Left ventricle myocardium inferior (tissue), 1 donor: ENCODE measurements around the gene OR13C9. TPM values are rescaled to one million over a fixed set of nuclear protein-coding genes. Genes with fewer than 3 reads are reported as not detected.
"Not testable (repeated sequence)": the region's sequence is repeated elsewhere in the genome, so short reads cannot be mapped to it uniquely, and the experiment has no call there.

Experiments
- DNase-seq: peaks from one replicate; pipeline ENCODE4 v3.0.0-alpha.2; 2020
- H3K27ac ChIP-seq: fragments of 200-600 bp; replicated peaks from 2 replicates; pipeline ENCODE4 v1.8.0; 2021
- H3K27me3 ChIP-seq: fragments of 200-600 bp; 2 replicates; pipeline ENCODE4 v1.8.0; 2021; ENCODE audit warnings: low read depth
- H3K36me3 ChIP-seq: fragments of 200-600 bp; 2 replicates; pipeline ENCODE4 v1.8.0; 2021
- H3K4me1 ChIP-seq: fragments of 200-600 bp; 2 replicates; pipeline ENCODE4 v1.8.0; 2021
- H3K4me3 ChIP-seq: fragments of 200-600 bp; 2 replicates; pipeline ENCODE4 v1.8.0; 2021; ENCODE audit warnings: mild to moderate bottlenecking, moderate library complexity
- H3K9me3 ChIP-seq: fragments of 200-600 bp; replicated peaks from 2 replicates; pipeline ENCODE4 v1.8.0; 2021
- CTCF ChIP-seq: fragments of 200-600 bp; IDR thresholded peaks from 2 replicates; pipeline ENCODE4 v1.8.0; 2021; ENCODE audit warnings: antibody characterized with exemption, mild to moderate bottlenecking, borderline replicate concordance
- intact Hi-C: fragments of 100-400 bp; cut with micrococcal nuclease; formaldehyde crosslinking; loops from one replicate; pipeline ENCODE4 v1.11.0; 2022
- total RNA-seq: library from RNA; stranded (reverse); fragmentation: NEBNext Ultra II Directional; extraction: Animal tissue kit (Norgen Biotek cat#: 25700); gene quantifications from one replicate; pipeline ENCODE4 v1.2.1, GENCODE V29; 2021
- donor health status: DM: no; HTN: yes; CAD: no; lungs with severe emphysema.

OR13C9 gene
- total RNA-seq, 1 donor from 2014 or later = not detected

- no peak for DNase-seq
- H3K27ac ChIP-seq = no peak overlapping the region
- no peaks in the 10 kb centered on the region for H3K27me3 ChIP-seq
- TF ChIP-seq CTCF = no peak
- intact Hi-C loops = no loop called here
- H3K4me3 ChIP-seq = no peak overlapping the region
- no peaks in the 10 kb centered on the region for H3K36me3 ChIP-seq
- H3K9me3 ChIP-seq = peaks cover 8% of the 10 kb centered on the region
- H3K4me1 ChIP-seq = no peaks in the 10 kb centered on the region
These were observed 6.8 kb downstream of the OR13C9 start for GRCh38 chr9:104611213-104611612.

- Histone ChIP-seq H3K36me3 (no peaks in the 10 kb centered on the region), H3K4me1 (no peaks in the 10 kb centered on the region), H3K9me3 (no peaks in the 10 kb centered on the region), H3K27me3 (no peaks in the 10 kb centered on the region), H3K27ac (no peak overlapping the region), H3K4me3 (no peak overlapping the region)
- intact Hi-C loops = no loop called here
- TF ChIP-seq CTCF = no peak
- DNase-seq = no peak
These were observed 9.7 kb downstream of the OR13C9 start for GRCh38 chr9:104608336-104608735.

DNA sequence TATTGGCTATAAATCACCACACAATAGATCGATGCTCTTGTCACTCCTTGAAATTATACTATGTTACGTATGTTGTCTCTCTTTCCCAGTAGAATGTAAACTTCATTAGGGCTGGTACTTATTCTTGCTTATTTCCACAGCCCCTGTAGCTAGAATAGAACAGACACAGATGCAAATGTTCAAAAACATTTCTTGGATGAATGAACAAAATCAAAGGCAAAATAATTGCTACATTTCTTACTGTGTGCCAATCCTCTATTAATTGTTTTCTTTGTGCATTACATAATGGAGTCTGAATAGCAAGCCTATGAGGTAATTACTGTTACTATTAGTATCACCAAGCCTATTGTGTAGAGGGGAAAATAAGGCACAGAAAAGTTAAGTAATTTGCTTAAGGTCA lies 11.9 kb downstream of the OR13C9 start:
- Histone ChIP-seq H3K27me3 (no peaks in the 10 kb centered on the region), H3K4me1 (no peaks in the 10 kb centered on the region), H3K9me3 (no peaks in the 10 kb centered on the region), H3K36me3 (no peaks in the 10 kb centered on the region), H3K4me3 (no peak overlapping the region), H3K27ac (no peak overlapping the region)
- DNase-seq = no peak
- intact Hi-C loops = no loop called here
- TF ChIP-seq CTCF = no peak

DNA sequence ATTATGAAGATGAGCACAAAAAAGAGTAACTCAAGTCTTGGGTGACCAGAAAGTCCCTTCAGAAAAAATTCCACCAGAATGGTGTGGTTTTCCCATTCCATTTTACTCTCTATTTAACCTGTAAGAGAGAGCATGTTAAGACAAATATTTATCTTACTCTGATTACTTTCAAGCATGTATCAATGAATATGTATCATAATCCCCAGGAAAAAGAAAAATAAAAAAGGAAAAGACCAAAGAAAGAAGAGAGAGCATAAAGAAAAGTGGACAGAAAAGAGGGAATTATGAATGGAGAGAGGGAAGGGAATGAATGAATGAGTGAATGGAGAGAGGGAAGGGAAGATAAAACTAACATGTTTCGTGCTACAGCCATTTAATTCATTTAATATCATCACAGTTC lies 12.5 kb downstream of the OR13C9 start, which contains the start of gene OR13C2:
Gene OR13C2, minus strand, starts transcription at position 101 of the 400 bp plus-strand sequence. Its CDS starts 0 bp downstream, at position 101.
- DNase-seq, H3K9me3 ChIP-seq, intact Hi-C loops, H3K36me3 ChIP-seq, H3K27me3 ChIP-seq, H3K4me1 ChIP-seq, H3K4me3 ChIP-seq, H3K27ac ChIP-seq: not testable (repeated sequence)

- no peaks in the 10 kb centered on the region for H3K4me1 ChIP-seq
- no peaks in the 10 kb centered on the region for H3K27me3 ChIP-seq
- H3K36me3 ChIP-seq = no peaks in the 10 kb centered on the region
- no peak overlapping the region for H3K27ac ChIP-seq
- intact Hi-C loops = no loop called here
- TF ChIP-seq CTCF = no peak
- DNase-seq = no peak
- no peak overlapping the region for H3K4me3 ChIP-seq
- no peaks in the 10 kb centered on the region for H3K9me3 ChIP-seq
These were observed 13.2 kb downstream of the OR13C9 start for GRCh38 chr9:104604801-104605200.

DNA sequence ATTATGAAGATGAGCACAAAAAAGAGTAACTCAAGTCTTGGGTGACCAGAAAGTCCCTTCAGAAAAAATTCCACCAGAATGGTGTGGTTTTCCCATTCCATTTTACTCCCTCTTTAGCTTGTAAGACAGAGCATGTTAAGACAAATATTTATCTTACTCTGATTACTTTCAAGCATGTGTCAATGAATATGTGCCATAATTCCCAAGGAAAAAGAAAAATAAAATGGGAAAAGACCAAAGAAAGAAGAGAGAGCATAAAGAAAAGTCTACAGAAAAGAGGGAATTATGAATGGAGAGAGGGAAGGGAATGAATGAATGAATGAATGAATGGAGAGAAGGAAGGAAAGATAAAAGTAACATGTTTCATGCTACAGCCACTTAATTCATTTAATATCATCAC lies 18.7 kb downstream of the OR13C9 start, which contains the start of gene OR13C5:
Gene OR13C5, minus strand, starts transcription at position 101 of the 400 bp plus-strand sequence. Its CDS starts 0 bp downstream, at position 101.
- intact Hi-C loops, H3K36me3 ChIP-seq, H3K4me3 ChIP-seq, H3K4me1 ChIP-seq, H3K27ac ChIP-seq, H3K27me3 ChIP-seq, H3K9me3 ChIP-seq, DNase-seq: not testable (repeated sequence)

- H3K27me3 ChIP-seq, H3K27ac ChIP-seq, intact Hi-C loops, H3K36me3 ChIP-seq, H3K4me1 ChIP-seq, H3K4me3 ChIP-seq, H3K9me3 ChIP-seq, DNase-seq: not testable (repeated sequence)
These were observed 19.3 kb downstream of the OR13C9 start for GRCh38 chr9:104598749-104599148.
